Osteocyte (in vitro differentiated cells): ENCODE data around the gene TMEM165. TPM values are rescaled to one million over a fixed set of nuclear protein-coding genes. Genes with fewer than 3 reads are reported as not detected.

Experiments used
- DNase-seq: peaks from one replicate; pipeline ENCODE4 v3.0.0; 2021; ENCODE audit warnings: mixed read lengths; ENCODE audit not compliant: unreplicated experiment; ENCODE audit errors: extremely low spot score
- H3K27ac Mint-ChIP-seq: one replicate; pipeline ENCODE4 v1.8.0; 2021; ENCODE audit warnings: mild to moderate bottlenecking, mixed read lengths; ENCODE audit not compliant: unreplicated experiment
- H3K27me3 Mint-ChIP-seq: one replicate; pipeline ENCODE4 v1.8.0; 2021; ENCODE audit warnings: mixed read lengths; ENCODE audit not compliant: unreplicated experiment
- H3K36me3 Mint-ChIP-seq: one replicate; pipeline ENCODE4 v1.8.0; 2021; ENCODE audit warnings: mixed read lengths; ENCODE audit not compliant: unreplicated experiment
- H3K4me1 Mint-ChIP-seq: one replicate; pipeline ENCODE4 v1.8.0; 2021; ENCODE audit warnings: mixed read lengths; ENCODE audit not compliant: unreplicated experiment
- H3K4me3 Mint-ChIP-seq: one replicate; pipeline ENCODE4 v1.8.0; 2021; ENCODE audit warnings: mild to moderate bottlenecking, moderate library complexity, mixed read lengths; ENCODE audit not compliant: unreplicated experiment
- H3K9me3 Mint-ChIP-seq: one replicate; pipeline ENCODE4 v1.8.0; 2021; ENCODE audit warnings: mixed read lengths; ENCODE audit not compliant: unreplicated experiment
- total RNA-seq: library from RNA; stranded (reverse); gene quantifications from 2 replicates; pipeline ENCODE4 v1.2.1, GENCODE V29; 2021
- TF ChIP-seq, protein P1 (sequence below): fragments of 200-600 bp; sonication (generic); IDR thresholded peaks from 2 replicates; pipeline ENCODE4 v1.5.0; 2021; ENCODE audit warnings: antibody characterized with exemption, mild to moderate bottlenecking, moderate library complexity

TMEM165 gene
- total RNA-seq, 1 donor from 2014 or later, result 102 TPM

- TF ChIP-seq, protein P1, sequence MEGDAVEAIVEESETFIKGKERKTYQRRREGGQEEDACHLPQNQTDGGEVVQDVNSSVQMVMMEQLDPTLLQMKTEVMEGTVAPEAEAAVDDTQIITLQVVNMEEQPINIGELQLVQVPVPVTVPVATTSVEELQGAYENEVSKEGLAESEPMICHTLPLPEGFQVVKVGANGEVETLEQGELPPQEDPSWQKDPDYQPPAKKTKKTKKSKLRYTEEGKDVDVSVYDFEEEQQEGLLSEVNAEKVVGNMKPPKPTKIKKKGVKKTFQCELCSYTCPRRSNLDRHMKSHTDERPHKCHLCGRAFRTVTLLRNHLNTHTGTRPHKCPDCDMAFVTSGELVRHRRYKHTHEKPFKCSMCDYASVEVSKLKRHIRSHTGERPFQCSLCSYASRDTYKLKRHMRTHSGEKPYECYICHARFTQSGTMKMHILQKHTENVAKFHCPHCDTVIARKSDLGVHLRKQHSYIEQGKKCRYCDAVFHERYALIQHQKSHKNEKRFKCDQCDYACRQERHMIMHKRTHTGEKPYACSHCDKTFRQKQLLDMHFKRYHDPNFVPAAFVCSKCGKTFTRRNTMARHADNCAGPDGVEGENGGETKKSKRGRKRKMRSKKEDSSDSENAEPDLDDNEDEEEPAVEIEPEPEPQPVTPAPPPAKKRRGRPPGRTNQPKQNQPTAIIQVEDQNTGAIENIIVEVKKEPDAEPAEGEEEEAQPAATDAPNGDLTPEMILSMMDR, result no peak
- H3K27ac Mint-ChIP-seq, result no peak overlapping the region
- peaks cover under 1% of the 10 kb centered on the region for H3K9me3 Mint-ChIP-seq
- H3K4me1 Mint-ChIP-seq, result no peaks in the 10 kb centered on the region
- H3K27me3 Mint-ChIP-seq, result no peaks in the 10 kb centered on the region
- no peak for DNase-seq
- peaks cover 20% of the 10 kb centered on the region for H3K36me3 Mint-ChIP-seq
- no peak overlapping the region for H3K4me3 Mint-ChIP-seq
These were observed 73.0 kb downstream of the TMEM165 start for GRCh38 chr4:55468724-55469123.

DNA sequence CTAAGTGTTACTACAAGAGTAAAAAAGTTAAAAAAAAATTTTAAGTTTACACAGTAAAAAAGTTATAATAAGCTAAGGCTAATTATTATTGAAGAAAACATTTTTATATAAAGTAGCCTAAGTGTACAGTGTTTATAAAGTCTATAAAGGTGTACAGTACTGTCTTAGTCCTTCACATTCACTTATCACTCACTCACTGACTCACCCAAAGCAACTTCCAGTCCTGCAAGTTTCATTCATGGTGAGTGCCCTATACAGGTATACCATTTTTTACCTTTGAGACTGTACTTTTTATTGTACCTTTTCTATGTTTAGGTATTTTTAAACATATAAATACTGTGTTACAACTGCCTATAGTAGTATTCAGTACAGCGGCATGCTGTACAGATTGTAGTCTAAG lies 74.2 kb downstream of the TMEM165 start:
- TF ChIP-seq, protein P1, result no peak
- no peaks in the 10 kb centered on the region for H3K4me1 Mint-ChIP-seq

More for the DNA sequence above, 74.2 kb downstream of the TMEM165 start:
- Mint-ChIP-seq H3K27me3 (no peaks in the 10 kb centered on the region), H3K9me3 (peaks cover 10% of the 10 kb centered on the region), H3K36me3 (peaks cover 30% of the 10 kb centered on the region), H3K4me3 (no peak overlapping the region), H3K27ac (no peak overlapping the region)
- DNase-seq, result no peak

Other genes with a start within 250 kb of the TMEM165 start
- 19.8 and 23.1 TPM in 2 replicates for gene SRD5A3, start 49.7 kb upstream of the TMEM165 start, total RNA-seq
- 20.4 and 21.4 TPM in 2 replicates for gene CLOCK, start 151.0 kb downstream of the TMEM165 start, total RNA-seq
- not detected in 2 replicates for gene PDCL2, start 196.3 kb downstream of the TMEM165 start, total RNA-seq
- not detected in 2 replicates for gene NMU, start 240.3 kb downstream of the TMEM165 start, total RNA-seq